ENCODE data around the gene NUP188. TPM values are rescaled to one million over a fixed set of nuclear protein-coding genes. Genes with fewer than 3 reads are reported as not detected.

Gene NUP188
- total and polyA plus RNA-seq, 10 of the 15 experiments (the other 5 are each of a cell fraction or from before 2014, with no cell fraction given): 1.4 to 73.7 (median 48.9) TPM

- TF ChIP-seq E2F8 (IDR thresholded peaks at IDR 0.05; ENCODE audit: low read depth, partially characterized antibody): no peak
- TF ChIP-seq, protein P1, sequence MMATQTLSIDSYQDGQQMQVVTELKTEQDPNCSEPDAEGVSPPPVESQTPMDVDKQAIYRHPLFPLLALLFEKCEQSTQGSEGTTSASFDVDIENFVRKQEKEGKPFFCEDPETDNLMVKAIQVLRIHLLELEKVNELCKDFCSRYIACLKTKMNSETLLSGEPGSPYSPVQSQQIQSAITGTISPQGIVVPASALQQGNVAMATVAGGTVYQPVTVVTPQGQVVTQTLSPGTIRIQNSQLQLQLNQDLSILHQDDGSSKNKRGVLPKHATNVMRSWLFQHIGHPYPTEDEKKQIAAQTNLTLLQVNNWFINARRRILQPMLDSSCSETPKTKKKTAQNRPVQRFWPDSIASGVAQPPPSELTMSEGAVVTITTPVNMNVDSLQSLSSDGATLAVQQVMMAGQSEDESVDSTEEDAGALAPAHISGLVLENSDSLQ (IDR thresholded peaks at IDR 0.05): no peak
- no peak for TF ChIP-seq SUZ12 (IDR thresholded peaks at IDR 0.05; ENCODE audit: unreplicated experiment)
- TF ChIP-seq KDM1A (IDR thresholded peaks at IDR 0.05; ENCODE audit: borderline replicate concordance): no peak
These were observed 44.4 kb upstream of the NUP188 start (continued) for GRCh38 chr9:128903079-128903461.

DNA sequence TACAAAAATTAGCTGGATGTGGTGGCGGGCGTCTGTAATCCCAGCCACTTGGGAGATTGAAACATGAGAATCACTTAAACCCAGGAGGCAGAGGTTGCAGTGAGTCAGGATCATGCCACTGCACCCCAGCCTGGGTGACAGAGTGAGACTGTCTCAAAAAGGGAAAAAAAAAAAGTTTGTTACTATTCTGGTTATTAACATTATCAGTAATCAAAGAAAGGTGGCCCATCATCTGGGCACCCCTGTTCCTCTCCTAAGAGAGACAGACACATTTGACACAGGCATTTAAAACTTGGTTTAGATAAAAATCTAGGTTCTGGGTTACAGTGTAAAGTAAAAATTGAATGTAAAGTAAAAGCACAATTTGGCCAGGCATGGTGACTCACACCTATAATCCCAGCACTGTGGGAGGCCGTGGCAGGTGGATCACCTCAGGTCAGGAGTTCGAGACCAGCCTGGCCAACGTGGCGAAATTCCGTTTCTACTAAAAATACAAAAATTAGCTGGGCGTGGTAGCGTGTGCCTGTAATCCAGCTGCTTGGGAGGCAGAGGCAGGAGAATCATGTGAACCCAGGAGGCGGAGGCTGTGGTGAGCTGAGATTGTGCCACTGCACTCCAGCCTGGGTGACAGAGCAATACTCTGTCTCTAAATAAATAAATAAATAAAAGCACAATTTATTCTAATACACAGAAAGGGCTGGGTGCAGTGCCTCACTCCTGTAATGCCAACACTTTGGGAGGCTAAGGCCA, 43.5 kb upstream of the NUP188 start:
- Histone ChIP-seq H3K79me2 (ENCODE audit: control insufficient read depth, insufficient read depth, low read length) (no peaks in the 10 kb centered on the region), H3K9ac (ENCODE audit: control insufficient read depth, insufficient read depth, low read length) (no peak overlapping the region)
- 92% methylated on average over 10 of the region's 10 CpGs for WGBS (ENCODE audit: insufficient coverage, insufficient replicate concordance, low lambda C conversion rate, missing lambda C conversion rate)

More for the DNA sequence above, 43.5 kb upstream of the NUP188 start:
- Histone ChIP-seq H3K36me3 (ENCODE audit: control insufficient read depth in 2 of 2, insufficient read depth in 2 of 2, low read length in 1 of 2) (peaks cover 8 to 17% of the 10 kb centered on the region in 2 experiments; a peak in 3 of 4 replicates), H3K4me3 (no peak overlapping the region), H3K27me3 (replicated peaks in 1 of 2; ENCODE audit: control insufficient read depth in 2 of 2, insufficient read depth in 2 of 2, low read length in 1 of 2) (no peaks in the 10 kb centered on the region), H3K4me2 (ENCODE audit: control insufficient read depth, insufficient read depth) (no peak overlapping the region), H2AFZ (ENCODE audit: control insufficient read depth, low read depth, low read length) (no peak overlapping the region), H3K27ac (ENCODE audit: control insufficient read depth, insufficient read depth) (no peak overlapping the region), H4K20me1 (ENCODE audit: control insufficient read depth, insufficient read depth) (no peaks in the 10 kb centered on the region), H3K9me3 (replicated peaks; ENCODE audit: control insufficient read depth, insufficient read depth, low read length) (no peaks in the 10 kb centered on the region), H3K4me1 (ENCODE audit: control insufficient read depth, insufficient read depth, low read length) (peaks cover 30% of the 10 kb centered on the region)
- CTCF ChIA-PET: no interaction called here
- RAD21 ChIA-PET (ENCODE audit: unreplicated experiment): no interaction called here
- SMC1A ChIA-PET (ENCODE audit: uncharacterized antibody, unreplicated experiment): interaction anchor here (0.6 kb wide), 1 partner anchor 300 kb away, joined by 3 read pairs; no protein-coding TSS in a partner anchor
- ATAC-seq (no peak), FAIRE-seq (no peak), DNase-seq (ENCODE audit: low read depth, low spot score) (no peak)
- in situ Hi-C loops (cut with MboI): no loop called here
- BruUV-seq (replicated peaks): no TSS peak
- TF ChIP-seq HCFC1 (IDR thresholded peaks at IDR 0.05; ENCODE audit: low read length): no peak
- TF ChIP-seq RELA (IDR thresholded peaks at IDR 0.05; ENCODE audit: borderline replicate concordance, partially characterized antibody): no peak
- no peak for TF ChIP-seq E2F8 (IDR thresholded peaks at IDR 0.05; ENCODE audit: low read depth, partially characterized antibody)
- no peak for TF ChIP-seq TCF3 (IDR thresholded peaks at IDR 0.05; ENCODE audit: borderline replicate concordance, insufficient read depth, low read depth, low read length)
- no peak for TF ChIP-seq MEF2A (IDR thresholded peaks at IDR 0.05; ENCODE audit: insufficient read depth, low read depth, low read length)
- TF ChIP-seq USF2 (IDR thresholded peaks at IDR 0.05; ENCODE audit: borderline replicate concordance, low read depth, low read length): no peak
- no peak for TF ChIP-seq CBX3 (IDR thresholded peaks at IDR 0.05; ENCODE audit: borderline replicate concordance, low read depth)
- intact Hi-C loops (cut with micrococcal nuclease; ENCODE audit: unreplicated experiment): no loop called here
- POLR2A ChIA-PET: no interaction called here

Measured in GM12878 (cell line).